Neural progenitor cell (in vitro differentiated cells): ENCODE measurements around the gene CCDC8. TPM values are rescaled to one million over a fixed set of nuclear protein-coding genes. Genes with fewer than 3 reads are reported as not detected.

Experiments
- DNase-seq: peaks from one replicate; pipeline ENCODE4 v3.0.0-alpha.2; 2016; ENCODE audit warnings: low spot score
- H2AFZ ChIP-seq: fragments of 200-600 bp; sonication (generic); replicated peaks from 2 replicates; pipeline ENCODE4 v1.6.1; 2016; ENCODE audit warnings: antibody characterized with exemption
- H3F3A ChIP-seq: fragments of 200-600 bp; sonication (generic); 2 replicates; pipeline ENCODE4 v1.6.1; 2016; ENCODE audit warnings: antibody characterized with exemption, low read depth
- H3K27ac ChIP-seq: fragments of 200-600 bp; sonication (generic); 2 replicates; pipeline ENCODE4 v1.5.1; 2016; ENCODE audit warnings: mild to moderate bottlenecking
- H3K27me3 ChIP-seq: fragments of 200-600 bp; sonication (generic); 2 replicates; pipeline ENCODE4 v1.6.1; 2016; ENCODE audit warnings: mild to moderate bottlenecking, moderate library complexity
- H3K36me3 ChIP-seq: fragments of 200-600 bp; sonication (generic); 2 replicates; pipeline ENCODE4 v1.5.1; 2016
- H3K4me1 ChIP-seq: fragments of 200-600 bp; sonication (generic); 2 replicates; pipeline ENCODE4 v1.6.1; 2016; ENCODE audit warnings: mixed run types
- H3K4me2 ChIP-seq: fragments of 200-600 bp; sonication (generic); 2 replicates; pipeline ENCODE4 v1.6.1; 2016
- H3K4me3 ChIP-seq: fragments of 200-600 bp; sonication (generic); 2 replicates; pipeline ENCODE4 v1.5.1; 2016
- H3K79me2 ChIP-seq: fragments of 200-600 bp; sonication (generic); 2 replicates; pipeline ENCODE4 v1.6.1; 2016; ENCODE audit warnings: low read depth
- H3K9ac ChIP-seq: fragments of 200-600 bp; sonication (generic); 2 replicates; pipeline ENCODE4 v1.6.1; 2016
- H3K9me3 ChIP-seq: fragments of 200-600 bp; sonication (generic); 2 replicates; pipeline ENCODE4 v1.5.1; 2016; ENCODE audit warnings: low read depth
- H4K20me1 ChIP-seq: fragments of 200-600 bp; sonication (generic); 2 replicates; pipeline ENCODE4 v1.6.1; 2016; ENCODE audit warnings: low read depth
- H3K27ac Mint-ChIP-seq: 3 replicates; pipeline ENCODE4 v1.8.0; 2021; ENCODE audit warnings: mixed read lengths
- H3K27me3 Mint-ChIP-seq: 2 replicates; pipeline ENCODE4 v1.8.0; 2022; ENCODE audit warnings: low read depth, mild to moderate bottlenecking, inconsistent platforms, moderate library complexity, mixed read lengths; ENCODE audit not compliant: insufficient read depth
- H3K36me3 Mint-ChIP-seq: 3 replicates; pipeline ENCODE4 v1.8.0; 2021; ENCODE audit warnings: mixed read lengths
- H3K4me1 Mint-ChIP-seq: 3 replicates; pipeline ENCODE4 v1.8.0; 2021; ENCODE audit warnings: mixed read lengths
- H3K4me3 Mint-ChIP-seq: 3 replicates; pipeline ENCODE4 v1.8.0; 2021; ENCODE audit warnings: mild to moderate bottlenecking, moderate library complexity, mixed read lengths
- H3K9me3 Mint-ChIP-seq: 3 replicates; pipeline ENCODE4 v1.8.0; 2020; ENCODE audit warnings: mixed read lengths
- CTCF ChIP-seq: fragments of 200-600 bp; sonication (generic); IDR thresholded peaks from 2 replicates; pipeline ENCODE4 v1.5.1; 2017; ENCODE audit warnings: antibody characterized with exemption, mild to moderate bottlenecking
- EZH2 ChIP-seq: fragments of 200-600 bp; sonication (generic); IDR thresholded peaks from 2 replicates; pipeline ENCODE4 v1.6.1; 2017; ENCODE audit warnings: antibody characterized with exemption, mild to moderate bottlenecking, moderate library complexity
- EZH2phosphoT487 ChIP-seq: fragments of 200-600 bp; sonication (generic); IDR thresholded peaks from 2 replicates; pipeline ENCODE4 v1.6.1; 2017; ENCODE audit warnings: antibody characterized with exemption
- total RNA-seq: library from RNA; depleted of rRNA; stranded (reverse); fragments of >200 nt; gene quantifications from 2 replicates; pipeline ENCODE4 v1.2.3, GENCODE V29; 2015; ENCODE audit warnings: low replicate concordance

Gene CCDC8
- total RNA-seq, 1 donor from 2014 or later, result 2.8 TPM

- Histone ChIP-seq H3K36me3 (peaks cover 7% of the 10 kb centered on the region), H3K79me2 (peaks cover 55% of the 10 kb centered on the region), H3K27ac (peak overlapping the region; percentile 90), H3K4me1 (peaks cover 20% of the 10 kb centered on the region), H3K27me3 (no peaks in the 10 kb centered on the region), H4K20me1 (peaks cover 34% of the 10 kb centered on the region), H3F3A (peaks cover 19% of the 10 kb centered on the region), H3K4me3 (no peak overlapping the region), H2AFZ (no peak overlapping the region), H3K9me3 (no peaks in the 10 kb centered on the region), H3K4me2 (no peak overlapping the region), H3K9ac (no peak overlapping the region)
- no peaks in the 10 kb centered on the region for H3K9me3 Mint-ChIP-seq
- no peak for TF ChIP-seq EZH2
- no peak for TF ChIP-seq EZH2phosphoT487
- no peak for TF ChIP-seq CTCF
- H3K27ac Mint-ChIP-seq, result no peak overlapping the region
- H3K36me3 Mint-ChIP-seq, result peaks cover 27% of the 10 kb centered on the region
- H3K27me3 Mint-ChIP-seq, result peaks cover 5% of the 10 kb centered on the region
- no peak overlapping the region for H3K4me3 Mint-ChIP-seq
- peaks cover 27% of the 10 kb centered on the region for H3K4me1 Mint-ChIP-seq
- DNase-seq, result no peak
These were observed 38.6 kb downstream of the CCDC8 start for GRCh38 chr19:46374536-46375475.

DNA sequence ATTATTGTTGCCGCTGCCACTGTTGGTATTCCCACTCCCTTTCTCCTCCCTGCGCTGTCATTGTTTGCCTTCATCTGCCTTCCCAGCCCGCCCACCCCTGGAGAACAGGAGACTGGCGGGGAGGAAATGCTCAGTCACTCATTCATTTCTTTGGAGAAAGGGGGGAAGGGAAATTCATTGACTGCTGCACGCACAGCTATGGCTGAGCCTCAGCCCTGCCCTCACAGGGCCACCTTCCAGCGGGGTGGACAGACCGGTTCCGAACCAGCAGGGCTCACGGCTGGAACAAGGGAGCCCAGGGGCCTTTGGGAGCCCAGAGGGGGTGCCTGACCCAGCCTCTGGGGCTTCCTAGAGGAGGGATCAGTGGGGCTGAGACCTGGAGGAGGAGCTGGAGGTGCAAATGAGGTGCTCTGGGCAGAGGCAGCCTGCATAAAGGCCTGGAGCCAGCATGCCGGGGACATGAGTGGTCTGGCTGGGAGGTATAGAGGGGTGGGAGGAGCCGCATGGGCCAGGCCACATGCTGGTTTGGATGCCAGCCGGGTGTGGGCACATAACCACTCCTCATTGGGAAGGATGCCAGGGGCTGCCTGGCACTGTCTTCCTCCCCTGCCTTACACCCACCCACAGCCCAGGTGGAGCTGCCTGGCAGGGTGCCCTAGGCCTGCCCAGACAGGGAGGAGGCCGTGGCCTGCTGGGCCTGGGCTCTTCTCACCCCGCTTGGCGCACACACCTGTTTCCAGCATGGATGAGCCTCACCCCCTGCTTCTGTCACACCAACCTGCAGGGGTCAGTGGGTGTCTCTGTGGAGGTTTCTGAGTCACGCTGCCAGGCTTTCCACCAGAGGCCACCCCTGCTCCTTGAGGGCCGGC, 39.6 kb downstream of the CCDC8 start:
- Mint-ChIP-seq H3K4me3 (no peak overlapping the region), H3K27me3 (peaks cover 5% of the 10 kb centered on the region)
- no peak overlapping the region for H3K9ac ChIP-seq

More for the DNA sequence above, 39.6 kb downstream of the CCDC8 start:
- peaks cover 35% of the 10 kb centered on the region for H4K20me1 ChIP-seq
- peak overlapping the region; percentile 90 for H3K27ac ChIP-seq
- H2AFZ ChIP-seq, result no peak overlapping the region
- no peaks in the 10 kb centered on the region for H3K27me3 ChIP-seq
- H3K4me2 ChIP-seq, result peak overlapping the region; percentile 81
- H3K27ac Mint-ChIP-seq, result no peak overlapping the region
- H3F3A ChIP-seq, result peaks cover 19% of the 10 kb centered on the region
- H3K9me3 ChIP-seq, result no peaks in the 10 kb centered on the region
- H3K79me2 ChIP-seq, result peaks cover 48% of the 10 kb centered on the region
- H3K9me3 Mint-ChIP-seq, result no peaks in the 10 kb centered on the region
- TF ChIP-seq CTCF (no peak), EZH2phosphoT487 (no peak), EZH2 (no peak)
- peaks cover 27% of the 10 kb centered on the region for H3K4me1 Mint-ChIP-seq
- peak; percentile 70 for DNase-seq
- no peaks in the 10 kb centered on the region for H3K36me3 ChIP-seq
- H3K4me3 ChIP-seq, result peak overlapping the region; percentile 31
- peaks cover 20% of the 10 kb centered on the region for H3K4me1 ChIP-seq
- H3K36me3 Mint-ChIP-seq, result peaks cover 24% of the 10 kb centered on the region
